NCI-H2227 (cell line): ENCODE results near the gene HOXA10.
A peak's percentile ranks its signal among the peaks of the same experiment; 100 is the strongest.

Experiments
- DNase-seq: peaks from one replicate; lab custom pipeline; 2025; ENCODE audit not compliant: unreplicated experiment; lab: John Stamatoyannopoulos, UW

Gene HOXA10

GRCh38 chr7:27191833-27192545 is 17.9 kb upstream of the HOXA10 start:
- no peak for DNase-seq

- DNase-seq, result no peak
These were observed 17.1 kb upstream of the HOXA10 start for GRCh38 chr7:27191161-27191731.

- DNase-seq, result no peak
These were observed 16.1 kb upstream of the HOXA10 start for GRCh38 chr7:27189997-27190748.

GRCh38 chr7:27189295-27189996 is 15.3 kb upstream of the HOXA10 start:
- no peak for DNase-seq

- no peak for DNase-seq
These were observed 14.5 kb upstream of the HOXA10 start for GRCh38 chr7:27188386-27189294.

- no peak for DNase-seq
These were observed 13.6 kb upstream of the HOXA10 start for GRCh38 chr7:27187475-27188385.

- no peak for DNase-seq
These were observed 12.8 kb upstream of the HOXA10 start for GRCh38 chr7:27186668-27187474.

GRCh38 chr7:27185854-27186667 is 11.9 kb upstream of the HOXA10 start:
- no peak for DNase-seq

GRCh38 chr7:27185013-27185853 is 11.1 kb upstream of the HOXA10 start, which contains the start of gene HOXA11:
HOXA11 (minus strand) TSS chr7:27185232; CDS start chr7:27185144, 88 bp downstream.
- DNase-seq, result no peak

- DNase-seq, result peak; percentile 17
These were observed 10.4 kb upstream of the HOXA10 start for GRCh38 chr7:27184337-27185012.

- DNase-seq, result no peak
These were observed 9.7 kb upstream of the HOXA10 start for GRCh38 chr7:27183682-27184336.

- no peak for DNase-seq
These were observed 9.0 kb upstream of the HOXA10 start for GRCh38 chr7:27182861-27183681.

- no peak for DNase-seq
These were observed 8.2 kb upstream of the HOXA10 start for GRCh38 chr7:27182285-27182841.

- DNase-seq, result no peak
These were observed 7.7 kb upstream of the HOXA10 start for GRCh38 chr7:27181795-27182275.
